Mesothelial cell of epicardium (in vitro differentiated cells): ENCODE data around the gene NTRK1. TPM values are rescaled to one million over a fixed set of nuclear protein-coding genes. Genes with fewer than 3 reads are reported as not detected.

Experiments used
- DNase-seq, 2 experiments: peaks; one replicate each; pipeline ENCODE4 v3.0.0; 2021; ENCODE audit warnings: low spot score in 2 of 2; ENCODE audit not compliant: unreplicated experiment in 2 of 2
- H3K27ac Mint-ChIP-seq: 2 replicates; pipeline ENCODE4 v1.8.0; 2021; ENCODE audit warnings: mixed read lengths
- H3K27me3 Mint-ChIP-seq: 2 replicates; pipeline ENCODE4 v1.8.0; 2021; ENCODE audit warnings: low read depth, mixed read lengths
- H3K36me3 Mint-ChIP-seq: 2 replicates; pipeline ENCODE4 v1.8.0; 2021; ENCODE audit warnings: mixed read lengths
- H3K4me1 Mint-ChIP-seq: 2 replicates; pipeline ENCODE4 v1.8.0; 2021; ENCODE audit warnings: mixed read lengths
- H3K4me3 Mint-ChIP-seq: 2 replicates; pipeline ENCODE4 v1.8.0; 2021; ENCODE audit warnings: mild to moderate bottlenecking, moderate library complexity, mixed read lengths
- H3K9me3 Mint-ChIP-seq: 2 replicates; pipeline ENCODE4 v1.8.0; 2021; ENCODE audit warnings: mixed read lengths
- total RNA-seq: library from RNA; stranded (reverse); gene quantifications from 3 replicates; pipeline ENCODE4 v1.2.1, GENCODE V29; 2021
- TF ChIP-seq, protein P1 (sequence below): fragments of 200-600 bp; sonication (generic); IDR thresholded peaks from one replicate; pipeline ENCODE4 v1.5.0; 2021; ENCODE audit warnings: antibody characterized with exemption; ENCODE audit not compliant: unreplicated experiment

Gene NTRK1
- total RNA-seq, 1 donor from 2014 or later, result 1.2 TPM

DNA sequence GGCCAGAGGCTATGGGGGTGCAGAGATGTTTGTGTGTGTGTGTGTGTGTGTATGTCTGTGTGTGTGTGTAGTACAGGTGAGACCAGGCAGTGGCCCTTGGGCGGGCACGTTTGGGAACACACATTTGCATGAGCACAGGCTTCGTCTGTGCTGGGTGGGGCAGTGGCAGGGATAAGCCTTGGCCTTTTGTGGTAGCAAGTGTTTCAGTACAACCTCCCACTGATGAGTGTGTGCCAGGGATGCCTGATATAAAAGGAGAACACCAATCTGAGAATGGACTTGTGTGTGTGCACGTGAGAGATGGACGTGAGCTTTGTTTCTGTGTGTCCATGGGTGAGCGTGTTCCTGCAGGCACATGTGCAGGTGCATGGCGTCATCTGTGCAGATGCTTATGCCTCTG, 3.0 kb downstream of the NTRK1 start:
- Mint-ChIP-seq H3K27me3 (peaks cover 42% of the 10 kb centered on the region), H3K4me1 (peaks cover 46% of the 10 kb centered on the region), H3K27ac (no peak overlapping the region), H3K4me3 (no peak overlapping the region), H3K36me3 (no peaks in the 10 kb centered on the region), H3K9me3 (no peaks in the 10 kb centered on the region)
- TF ChIP-seq, protein P1, sequence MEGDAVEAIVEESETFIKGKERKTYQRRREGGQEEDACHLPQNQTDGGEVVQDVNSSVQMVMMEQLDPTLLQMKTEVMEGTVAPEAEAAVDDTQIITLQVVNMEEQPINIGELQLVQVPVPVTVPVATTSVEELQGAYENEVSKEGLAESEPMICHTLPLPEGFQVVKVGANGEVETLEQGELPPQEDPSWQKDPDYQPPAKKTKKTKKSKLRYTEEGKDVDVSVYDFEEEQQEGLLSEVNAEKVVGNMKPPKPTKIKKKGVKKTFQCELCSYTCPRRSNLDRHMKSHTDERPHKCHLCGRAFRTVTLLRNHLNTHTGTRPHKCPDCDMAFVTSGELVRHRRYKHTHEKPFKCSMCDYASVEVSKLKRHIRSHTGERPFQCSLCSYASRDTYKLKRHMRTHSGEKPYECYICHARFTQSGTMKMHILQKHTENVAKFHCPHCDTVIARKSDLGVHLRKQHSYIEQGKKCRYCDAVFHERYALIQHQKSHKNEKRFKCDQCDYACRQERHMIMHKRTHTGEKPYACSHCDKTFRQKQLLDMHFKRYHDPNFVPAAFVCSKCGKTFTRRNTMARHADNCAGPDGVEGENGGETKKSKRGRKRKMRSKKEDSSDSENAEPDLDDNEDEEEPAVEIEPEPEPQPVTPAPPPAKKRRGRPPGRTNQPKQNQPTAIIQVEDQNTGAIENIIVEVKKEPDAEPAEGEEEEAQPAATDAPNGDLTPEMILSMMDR, result no peak
- DNase-seq, result no peak

DNA sequence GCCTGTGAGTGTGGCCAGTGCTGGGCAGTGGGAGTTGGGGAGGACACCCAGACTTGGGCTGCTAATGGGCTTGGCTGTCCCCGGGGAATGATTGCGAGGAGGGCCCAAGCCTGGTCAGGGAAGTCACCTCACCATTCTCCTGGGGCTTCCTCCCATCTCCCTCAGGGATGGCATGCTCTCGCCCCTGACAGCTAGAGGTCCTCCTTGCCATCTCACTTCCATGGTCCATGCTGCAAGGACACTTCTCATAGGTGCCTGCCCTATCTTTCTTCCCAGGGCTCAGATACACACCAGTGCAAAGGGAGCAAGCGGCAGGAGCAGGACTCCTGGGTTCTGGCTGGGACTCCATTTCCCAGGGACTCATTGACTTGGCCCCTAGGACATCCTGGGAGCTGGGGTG, 4.1 kb downstream of the NTRK1 start:
- Mint-ChIP-seq H3K27ac (no peak overlapping the region), H3K4me1 (peaks cover 39% of the 10 kb centered on the region), H3K27me3 (peaks cover 31% of the 10 kb centered on the region), H3K36me3 (no peaks in the 10 kb centered on the region), H3K4me3 (no peak overlapping the region), H3K9me3 (no peaks in the 10 kb centered on the region)
- TF ChIP-seq, protein P1, result no peak
- DNase-seq, result no peak

DNA sequence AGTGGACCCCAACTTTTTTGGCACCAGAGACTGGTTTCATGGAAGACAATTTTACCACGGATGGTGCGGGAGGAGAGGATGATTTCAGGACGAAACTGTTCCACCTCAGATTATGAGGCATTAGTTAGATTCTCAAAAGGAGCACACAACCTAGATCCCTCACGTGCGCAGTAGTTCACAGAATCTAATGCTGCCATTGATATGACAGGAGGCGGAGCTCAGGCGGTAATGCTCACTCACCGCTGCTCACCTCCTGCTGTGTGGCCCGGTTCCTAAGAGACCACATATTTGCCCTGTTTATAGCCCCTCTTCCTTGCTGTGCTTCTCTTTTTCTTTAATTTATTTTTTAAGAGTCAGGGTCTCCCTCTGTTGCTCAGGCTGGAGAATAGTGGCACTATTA, 4.6 kb downstream of the NTRK1 start:
- Mint-ChIP-seq H3K4me3 (no peak overlapping the region), H3K27ac (no peak overlapping the region), H3K4me1 (peaks cover 35% of the 10 kb centered on the region), H3K27me3 (peaks cover 29% of the 10 kb centered on the region), H3K9me3 (no peaks in the 10 kb centered on the region), H3K36me3 (no peaks in the 10 kb centered on the region)
- DNase-seq, result no peak
- TF ChIP-seq, protein P1, result no peak

DNA sequence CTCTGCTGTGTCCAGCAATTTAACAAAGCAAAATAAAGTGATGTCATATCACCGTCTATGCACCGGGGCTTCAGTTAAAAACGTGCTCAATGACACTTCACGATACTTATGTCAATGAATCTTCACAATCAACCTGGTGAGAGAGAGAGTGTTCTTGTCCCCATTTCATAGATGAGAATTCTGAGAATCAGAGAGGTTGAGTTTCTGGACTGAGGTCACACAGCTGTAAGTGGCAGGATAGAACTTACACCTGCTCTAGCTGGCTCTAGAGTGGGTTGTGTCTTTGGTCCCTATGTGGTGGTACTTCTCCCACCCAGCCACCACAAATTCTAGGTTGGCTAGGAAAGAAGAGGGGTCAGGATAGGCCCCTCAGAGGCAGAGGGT, 5.2 kb downstream of the NTRK1 start:
- H3K27me3 Mint-ChIP-seq, result peaks cover 27% of the 10 kb centered on the region
- no peaks in the 10 kb centered on the region for H3K36me3 Mint-ChIP-seq
- H3K9me3 Mint-ChIP-seq, result no peaks in the 10 kb centered on the region
- TF ChIP-seq, protein P1, result no peak
- no peak overlapping the region for H3K4me3 Mint-ChIP-seq
- peaks cover 32% of the 10 kb centered on the region for H3K4me1 Mint-ChIP-seq
- H3K27ac Mint-ChIP-seq, result no peak overlapping the region
- DNase-seq, result no peak

DNA sequence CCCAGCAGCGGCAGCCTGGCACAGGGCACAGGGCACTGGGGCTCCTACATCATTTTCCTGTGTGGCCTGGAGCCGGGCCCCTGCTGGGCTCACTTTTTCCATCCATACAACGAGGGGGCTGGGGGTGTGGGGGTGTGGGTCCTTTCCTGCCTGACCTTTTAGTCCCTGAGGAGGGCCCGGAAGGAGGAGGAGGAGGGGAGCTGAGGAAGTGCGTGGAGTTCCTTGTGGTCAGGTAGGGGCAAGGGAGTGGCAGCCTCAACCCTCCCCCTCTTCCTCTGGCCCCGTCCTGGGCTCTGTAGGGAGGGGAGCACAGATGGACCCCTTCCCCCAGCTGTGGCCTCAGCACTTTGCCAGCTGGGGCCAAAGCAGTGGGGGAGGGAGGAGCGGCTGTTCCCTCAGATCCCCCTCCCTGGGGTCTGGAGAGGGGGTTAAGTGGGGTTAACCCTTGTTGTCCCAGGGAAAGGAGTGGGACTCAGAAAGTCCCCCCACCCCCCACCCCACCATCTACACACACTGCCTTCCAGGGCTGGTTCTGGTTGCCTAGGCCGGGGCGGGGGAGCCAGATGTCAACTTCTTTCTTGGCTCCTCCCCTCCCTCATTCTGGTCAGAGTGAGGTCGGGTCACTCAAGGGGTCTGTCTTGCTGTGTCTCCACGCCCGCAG, 5.7 kb downstream of the NTRK1 start:
- Mint-ChIP-seq H3K9me3 (no peaks in the 10 kb centered on the region), H3K4me1 (peaks cover 32% of the 10 kb centered on the region), H3K27me3 (peaks cover 23% of the 10 kb centered on the region), H3K36me3 (no peaks in the 10 kb centered on the region), H3K4me3 (no peak overlapping the region), H3K27ac (no peak overlapping the region)
- TF ChIP-seq, protein P1, result no peak
- no peak for DNase-seq

DNA sequence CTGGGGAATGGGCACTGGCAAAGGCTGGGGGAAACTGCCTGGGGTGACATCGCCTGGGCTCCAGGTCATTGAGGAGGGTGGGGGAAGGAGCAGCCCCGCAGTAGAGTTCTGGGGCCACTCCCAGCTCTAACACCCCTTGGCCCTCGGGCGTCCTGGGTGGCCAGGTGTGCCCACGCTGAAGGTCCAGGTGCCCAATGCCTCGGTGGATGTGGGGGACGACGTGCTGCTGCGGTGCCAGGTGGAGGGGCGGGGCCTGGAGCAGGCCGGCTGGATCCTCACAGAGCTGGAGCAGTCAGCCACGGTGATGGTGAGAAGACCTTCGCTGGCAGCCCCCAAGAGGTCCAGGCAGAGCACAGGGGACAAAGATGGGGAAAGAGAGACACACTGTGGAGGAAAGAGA, 7.7 kb downstream of the NTRK1 start:
- H3K27ac Mint-ChIP-seq, result no peak overlapping the region
- H3K4me3 Mint-ChIP-seq, result no peak overlapping the region
- no peak for DNase-seq
- peaks cover 10% of the 10 kb centered on the region for H3K27me3 Mint-ChIP-seq
- H3K4me1 Mint-ChIP-seq, result peaks cover 17% of the 10 kb centered on the region
- TF ChIP-seq, protein P1, result no peak
- no peaks in the 10 kb centered on the region for H3K36me3 Mint-ChIP-seq
- no peaks in the 10 kb centered on the region for H3K9me3 Mint-ChIP-seq
